Right atrium auricular region (tissue), 2 donors: ENCODE results near the gene RGS9. TPM values are rescaled to one million over a fixed set of nuclear protein-coding genes. Genes with fewer than 3 reads are reported as not detected.

ENCODE experiments used
- DNase-seq: peaks from one replicate; pipeline ENCODE4 v3.0.0-alpha.2; 2019; ENCODE audit warnings: low spot score
- H3K27ac ChIP-seq, 2 donors: fragments of 200-600 bp; sonication (generic); 1 replicate in 1 of 2; 2 replicates in 1 of 2; pipeline ENCODE4 v1.5.1; 2016 to 2019
- H3K27me3 ChIP-seq, 2 donors: fragments of 200-600 bp; sonication (generic); one replicate each; pipeline versions ENCODE4 v1.5.1 to v1.6.0; 2017 to 2019
- H3K36me3 ChIP-seq: fragments of 200-600 bp; sonication (generic); one replicate; pipeline ENCODE4 v1.5.1; 2016
- H3K4me1 ChIP-seq, 2 donors: fragments of 200-600 bp; sonication (generic); one replicate each; pipeline versions ENCODE4 v1.5.1 to v1.6.0; 2017 to 2019
- H3K4me3 ChIP-seq, 2 donors: fragments of 200-600 bp; sonication (generic); 1 replicate in 1 of 2; 2 replicates in 1 of 2; pipeline ENCODE4 v1.5.1; 2017 to 2019; ENCODE audit warnings: mild to moderate bottlenecking in 1 of 2, moderate library complexity in 1 of 2
- H3K9me3 ChIP-seq, 2 donors: fragments of 200-600 bp; sonication (generic); one replicate each; pipeline ENCODE4 v1.5.1; 2019
- CTCF ChIP-seq, 2 donors: fragments of 200-600 bp; sonication (generic); IDR thresholded peaks; one replicate each; pipeline ENCODE4 v1.5.1; 2019; ENCODE audit warnings: antibody characterized with exemption in 2 of 2
- total RNA-seq, 2 donors: library from RNA; depleted of rRNA; stranded (reverse); fragments of >200 nt; gene quantifications; one replicate each; pipeline ENCODE4 v1.1.0, GENCODE V29; 2016

RGS9 gene
- total RNA-seq, 2 donors from 2014 or later, result 2.3 to 6.9 TPM

GRCh38 chr17:65131240-65131639, 5.9 kb upstream of the RGS9 start:
- Histone ChIP-seq H3K27ac (no peak overlapping the region), H3K4me3 (no peak overlapping the region), H3K27me3 (no peaks in the 10 kb centered on the region), H3K4me1 (no peaks in the 10 kb centered on the region), H3K9me3 (no peaks in the 10 kb centered on the region), H3K36me3 (no peaks in the 10 kb centered on the region)
- DNase-seq, result no peak
- TF ChIP-seq CTCF (IDR thresholded peaks at IDR 0.05), result no peak

GRCh38 chr17:65131946-65132345, 5.2 kb upstream of the RGS9 start:
- DNase-seq, result no peak
- H3K27ac ChIP-seq, result no peak overlapping the region
- no peak overlapping the region for H3K4me3 ChIP-seq
- no peak for TF ChIP-seq CTCF (IDR thresholded peaks at IDR 0.05)
- H3K4me1 ChIP-seq, result no peaks in the 10 kb centered on the region
- no peaks in the 10 kb centered on the region for H3K9me3 ChIP-seq
- H3K27me3 ChIP-seq, result no peaks in the 10 kb centered on the region
- no peaks in the 10 kb centered on the region for H3K36me3 ChIP-seq

GRCh38 chr17:65134035-65134434, 3.1 kb upstream of the RGS9 start:
- no peak for TF ChIP-seq CTCF (IDR thresholded peaks at IDR 0.05)
- Histone ChIP-seq H3K4me3 (no peak overlapping the region), H3K27me3 (no peaks in the 10 kb centered on the region), H3K9me3 (no peaks in the 10 kb centered on the region), H3K36me3 (no peaks in the 10 kb centered on the region), H3K27ac (no peak overlapping the region), H3K4me1 (peaks cover 0 to 10% of the 10 kb centered on the region in 2 donors)
- DNase-seq, result no peak

- H3K27me3 ChIP-seq, result no peaks in the 10 kb centered on the region
- no peaks in the 10 kb centered on the region for H3K9me3 ChIP-seq
- no peak for DNase-seq
- no peak for TF ChIP-seq CTCF (IDR thresholded peaks at IDR 0.05)
- H3K4me1 ChIP-seq, result peaks cover 0 to 10% of the 10 kb centered on the region in 2 donors
- no peak overlapping the region for H3K4me3 ChIP-seq
- H3K36me3 ChIP-seq, result no peaks in the 10 kb centered on the region
- no peak overlapping the region for H3K27ac ChIP-seq
Observed at GRCh38 chr17:65139101-65139764, 2.1 kb downstream of the RGS9 start.

GRCh38 chr17:65142247-65142646, 5.1 kb downstream of the RGS9 start:
- Histone ChIP-seq H3K27me3 (no peaks in the 10 kb centered on the region), H3K27ac (no peak overlapping the region), H3K4me1 (peaks cover 0 to 9% of the 10 kb centered on the region in 2 donors), H3K4me3 (no peak overlapping the region), H3K9me3 (no peaks in the 10 kb centered on the region), H3K36me3 (no peaks in the 10 kb centered on the region)
- no peak for DNase-seq
- TF ChIP-seq CTCF (IDR thresholded peaks at IDR 0.05), result no peak
